Kidney tubule cell (primary cell): ENCODE data around the gene TAMALIN.

Experiments
- DNase-seq: peaks from one replicate; pipeline ENCODE4 v3.0.0-alpha.2; 2018; ENCODE audit warnings: low spot score

The TAMALIN gene

GRCh38 chr12:52006726-52007157 is at the start of gene TAMALIN:
Gene TAMALIN (plus strand): TSS chr12:52006946. CDS start chr12:52007020, 74 bp downstream.
- peak; percentile 40 for DNase-seq

GRCh38 chr12:51958542-51958941 is 48.2 kb upstream of the TAMALIN start:
- DNase-seq = no peak

- no peak for DNase-seq
Measured at GRCh38 chr12:51959211-51959610, 47.5 kb upstream of the TAMALIN start.

- no peak for DNase-seq
Measured at GRCh38 chr12:51959921-51960320, 46.8 kb upstream of the TAMALIN start.

GRCh38 chr12:51960488-51960887 is 46.3 kb upstream of the TAMALIN start:
- DNase-seq = no peak

GRCh38 chr12:51960890-51961289 is 45.9 kb upstream of the TAMALIN start:
- DNase-seq = no peak

GRCh38 chr12:51961834-51962233 is 44.9 kb upstream of the TAMALIN start:
- DNase-seq = no peak

- DNase-seq = no peak
Measured at GRCh38 chr12:51962737-51963136, 44.0 kb upstream of the TAMALIN start.

- no peak for DNase-seq
Measured at GRCh38 chr12:51963477-51963876, 43.3 kb upstream of the TAMALIN start.

- no peak for DNase-seq
Measured at GRCh38 chr12:51969643-51970042, 37.1 kb upstream of the TAMALIN start.

GRCh38 chr12:51970904-51971646 is 35.7 kb upstream of the TAMALIN start:
- peak; percentile 82 for DNase-seq

- DNase-seq = peak; percentile 36
Measured at GRCh38 chr12:51971679-51972421, 34.9 kb upstream of the TAMALIN start.

- DNase-seq = no peak
Measured at GRCh38 chr12:51972422-51972812, 34.3 kb upstream of the TAMALIN start.

- DNase-seq = peak; percentile 40
Measured at GRCh38 chr12:51972849-51973273, 33.9 kb upstream of the TAMALIN start.

GRCh38 chr12:51973560-51973959 is 33.2 kb upstream of the TAMALIN start:
- DNase-seq = no peak

- DNase-seq = no peak
Measured at GRCh38 chr12:51974646-51975045, 32.1 kb upstream of the TAMALIN start.

GRCh38 chr12:51975196-51975595 is 31.6 kb upstream of the TAMALIN start:
- DNase-seq = no peak

GRCh38 chr12:51976376-51977160 is 30.2 kb upstream of the TAMALIN start:
- peak; percentile 96 for DNase-seq

- peak; percentile 73 for DNase-seq
Measured at GRCh38 chr12:51977320-51977753, 29.4 kb upstream of the TAMALIN start.

- peak; percentile 73 for DNase-seq
Measured at GRCh38 chr12:51979306-51979705, 27.4 kb upstream of the TAMALIN start.

GRCh38 chr12:51980051-51980808 is 26.5 kb upstream of the TAMALIN start:
- DNase-seq = peak; percentile 82

GRCh38 chr12:51980809-51981127 is 26.0 kb upstream of the TAMALIN start:
- no peak for DNase-seq
